Testis (tissue), 2 donors: ENCODE results near the gene CENPX.

ENCODE experiments used
- POLR2A ChIP-seq: fragments of 450-650 bp; IDR thresholded peaks from one replicate; pipeline ENCODE4 v1.6.1; 2017; ENCODE audit warnings: antibody characterized with exemption, mild to moderate bottlenecking, moderate library complexity
- TF ChIP-seq, protein P1 (sequence below), 3 experiments: fragments of 450-650 bp in 2 of 3; fragments of 200-600 bp in 1 of 3; sonication (generic) in 1 of 3; IDR thresholded peaks; one replicate each; pipeline ENCODE4 v1.5.1; 2016 to 2019; ENCODE audit warnings: antibody characterized with exemption in 3 of 3, mild to moderate bottlenecking in 2 of 3, moderate library complexity in 1 of 3

DNA sequence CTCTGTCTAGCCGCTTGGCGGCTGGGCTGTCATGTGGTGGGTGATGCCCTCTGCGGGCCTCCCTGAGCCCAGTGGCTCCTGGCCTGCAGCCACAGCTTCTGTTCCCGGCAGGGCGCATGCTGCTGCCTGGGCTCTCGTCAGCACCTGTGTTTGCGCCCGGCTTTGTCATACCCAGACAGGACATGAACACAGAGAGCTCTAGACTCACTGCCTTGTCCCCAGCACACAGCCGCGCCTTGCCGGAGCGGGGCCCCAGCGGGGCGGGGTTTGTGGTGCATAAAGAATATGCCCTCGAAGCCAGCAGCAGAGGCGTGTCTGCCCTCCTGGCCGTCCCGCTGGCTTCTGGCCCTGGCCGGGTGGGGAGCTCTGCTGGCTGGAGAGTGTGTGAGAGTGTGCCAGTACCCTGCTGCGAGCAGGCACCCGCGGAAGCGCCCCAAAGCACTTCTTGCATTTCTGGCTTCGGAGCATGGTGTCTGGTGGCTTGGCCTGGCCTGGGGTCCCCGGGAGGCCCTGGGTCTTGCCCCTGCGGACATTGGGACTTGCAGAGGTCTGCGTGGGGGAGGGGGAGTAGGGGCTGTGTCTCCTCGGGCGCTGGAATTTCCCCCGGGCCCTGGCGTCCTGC lies 30.9 kb downstream of the CENPX start:
- TF ChIP-seq, protein P1, sequence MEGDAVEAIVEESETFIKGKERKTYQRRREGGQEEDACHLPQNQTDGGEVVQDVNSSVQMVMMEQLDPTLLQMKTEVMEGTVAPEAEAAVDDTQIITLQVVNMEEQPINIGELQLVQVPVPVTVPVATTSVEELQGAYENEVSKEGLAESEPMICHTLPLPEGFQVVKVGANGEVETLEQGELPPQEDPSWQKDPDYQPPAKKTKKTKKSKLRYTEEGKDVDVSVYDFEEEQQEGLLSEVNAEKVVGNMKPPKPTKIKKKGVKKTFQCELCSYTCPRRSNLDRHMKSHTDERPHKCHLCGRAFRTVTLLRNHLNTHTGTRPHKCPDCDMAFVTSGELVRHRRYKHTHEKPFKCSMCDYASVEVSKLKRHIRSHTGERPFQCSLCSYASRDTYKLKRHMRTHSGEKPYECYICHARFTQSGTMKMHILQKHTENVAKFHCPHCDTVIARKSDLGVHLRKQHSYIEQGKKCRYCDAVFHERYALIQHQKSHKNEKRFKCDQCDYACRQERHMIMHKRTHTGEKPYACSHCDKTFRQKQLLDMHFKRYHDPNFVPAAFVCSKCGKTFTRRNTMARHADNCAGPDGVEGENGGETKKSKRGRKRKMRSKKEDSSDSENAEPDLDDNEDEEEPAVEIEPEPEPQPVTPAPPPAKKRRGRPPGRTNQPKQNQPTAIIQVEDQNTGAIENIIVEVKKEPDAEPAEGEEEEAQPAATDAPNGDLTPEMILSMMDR (IDR thresholded peaks at IDR 0.05), result no peak
- no peak for TF ChIP-seq POLR2A
